GM12892 (cell line): Measurements from ENCODE around the gene DHRS4L2.
"Not testable (repeated sequence)": the region's sequence is repeated elsewhere in the genome, so short reads cannot be mapped to it uniquely, and the experiment has no call there.

Experiments used
- POLR2A ChIP-seq: IDR thresholded peaks from 2 replicates; pipeline ENCODE4 v1.6.1; 2011; ENCODE audit warnings: low read depth, low read length, control low read depth
- POLR2AphosphoS5 ChIP-seq: IDR thresholded peaks from 2 replicates; pipeline ENCODE4 v1.6.1; 2011; ENCODE audit warnings: low read depth, low read length, control low read depth
- TAF1 ChIP-seq: IDR thresholded peaks from 2 replicates; pipeline ENCODE4 v1.6.1; 2011; ENCODE audit warnings: low read depth, mild to moderate bottlenecking, control low read depth, low read length, borderline replicate concordance

- TF ChIP-seq POLR2A, TAF1, POLR2AphosphoS5: not testable (repeated sequence)
Measured at GRCh38 chr14:24018978-24019377, 30.2 kb downstream of the DHRS4L2 start.
